T-helper 1 cell treated with Interleukin-12 subunit alpha and Interleukin-12 subunit beta and Interleukin-4 antibody, amounts not matched to agents 30 μg/mL and 1 μg/mL, for 36 hours (primary cell): ENCODE data around the gene TMEM242.
A peak's percentile ranks its signal among the peaks of the same experiment; 100 is the strongest.

Source experiments
- H3K27ac Mint-ChIP-seq: one replicate; pipeline ENCODE4 v1.8.0; 2021; ENCODE audit warnings: mild to moderate bottlenecking, mixed read lengths
- H3K27me3 Mint-ChIP-seq: one replicate; pipeline ENCODE4 v1.8.0; 2021; ENCODE audit warnings: low read depth, mixed read lengths
- H3K36me3 Mint-ChIP-seq: one replicate; pipeline ENCODE4 v1.8.0; 2021; ENCODE audit warnings: low read depth, mixed read lengths
- H3K4me1 Mint-ChIP-seq: one replicate; pipeline ENCODE4 v1.8.0; 2021; ENCODE audit warnings: low read depth, mixed read lengths
- H3K4me3 Mint-ChIP-seq: one replicate; pipeline ENCODE4 v1.8.0; 2021; ENCODE audit warnings: mild to moderate bottlenecking, moderate library complexity, mixed read lengths
- H3K9me3 Mint-ChIP-seq: one replicate; pipeline ENCODE4 v1.8.0; 2021; ENCODE audit warnings: mixed read lengths

TMEM242 gene

DNA sequence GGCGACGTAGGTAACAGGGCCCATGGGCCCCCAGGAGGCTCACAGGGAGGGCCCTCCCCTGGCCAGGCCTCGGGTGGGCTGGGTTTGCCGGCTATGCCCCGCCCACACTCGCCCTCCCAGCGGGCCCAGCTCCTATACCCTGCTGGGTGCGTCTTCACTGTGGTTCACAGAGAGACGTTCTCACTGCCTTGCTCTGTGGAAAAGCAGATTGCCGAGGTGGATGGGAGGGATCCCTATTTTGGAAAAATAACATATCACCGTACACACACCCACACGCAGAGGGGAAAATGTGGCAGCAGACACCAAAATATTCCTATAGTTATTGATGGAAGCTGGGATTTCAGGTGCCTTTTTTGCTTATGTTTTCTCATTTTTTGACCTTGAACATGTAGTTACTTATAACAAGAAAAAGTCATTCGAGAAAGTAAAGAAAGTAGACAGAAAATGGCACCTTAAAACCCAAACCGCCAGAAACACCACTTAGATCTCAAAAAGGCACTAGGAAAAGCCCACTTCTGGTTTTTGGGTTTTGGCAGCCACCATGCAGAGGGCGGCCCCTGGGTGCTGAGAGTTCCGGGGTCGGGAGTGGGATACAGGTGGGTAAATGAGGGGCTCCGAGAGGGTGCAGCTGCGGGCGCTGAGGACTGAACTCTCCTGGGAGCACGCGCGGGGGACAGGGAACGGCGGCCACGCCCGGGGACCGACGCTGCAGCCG lies 49.4 kb downstream of the TMEM242 start:
- peaks cover 4% of the 10 kb centered on the region for H3K4me1 Mint-ChIP-seq
- peak overlapping the region; percentile 86 for H3K4me3 Mint-ChIP-seq
- peak overlapping the region; percentile 86 for H3K27ac Mint-ChIP-seq
- H3K36me3 Mint-ChIP-seq, result peaks cover 4% of the 10 kb centered on the region
- H3K27me3 Mint-ChIP-seq, result peaks cover 13% of the 10 kb centered on the region
- H3K9me3 Mint-ChIP-seq, result peaks cover 10% of the 10 kb centered on the region

- Mint-ChIP-seq H3K9me3 (peaks cover 10% of the 10 kb centered on the region), H3K4me1 (peaks cover 4% of the 10 kb centered on the region), H3K4me3 (peak overlapping the region; percentile 47), H3K27ac (no peak overlapping the region), H3K36me3 (peaks cover 4% of the 10 kb centered on the region), H3K27me3 (peaks cover 13% of the 10 kb centered on the region)
These were observed 50.2 kb downstream of the TMEM242 start for GRCh38 chr6:157272866-157273755.

GRCh38 chr6:157272372-157272771 lies 50.9 kb downstream of the TMEM242 start:
- Mint-ChIP-seq H3K27ac (no peak overlapping the region), H3K4me3 (no peak overlapping the region)

DNA sequence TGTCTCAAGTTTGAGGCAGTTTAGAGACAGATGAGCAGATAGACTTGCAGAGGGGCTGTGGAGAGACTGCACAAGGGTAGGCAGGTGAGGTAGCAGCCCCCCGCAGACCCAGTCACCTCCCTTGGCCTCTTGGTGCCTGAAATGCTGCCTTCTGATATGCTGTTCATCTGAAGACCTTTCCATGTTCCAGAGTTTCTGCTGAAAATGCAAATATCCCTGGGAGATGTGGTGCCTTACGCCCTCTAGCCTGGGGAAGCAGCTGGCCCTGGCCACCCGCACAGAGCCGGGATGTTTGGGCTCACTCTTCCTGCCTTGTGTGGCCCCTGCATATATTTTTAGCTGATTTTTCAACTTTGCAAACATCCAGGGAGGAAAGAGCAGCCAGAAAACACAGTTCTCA lies 51.4 kb downstream of the TMEM242 start:
- H3K9me3 Mint-ChIP-seq, result peaks cover 10% of the 10 kb centered on the region
- peaks cover 4% of the 10 kb centered on the region for H3K27me3 Mint-ChIP-seq
- peaks cover 4% of the 10 kb centered on the region for H3K4me1 Mint-ChIP-seq
- peaks cover 4% of the 10 kb centered on the region for H3K36me3 Mint-ChIP-seq
- H3K27ac Mint-ChIP-seq, result no peak overlapping the region
- no peak overlapping the region for H3K4me3 Mint-ChIP-seq

More at GRCh38 chr6:157272372-157272771, 50.9 kb downstream of the TMEM242 start:
- peaks cover 10% of the 10 kb centered on the region for H3K9me3 Mint-ChIP-seq
- peaks cover 8% of the 10 kb centered on the region for H3K27me3 Mint-ChIP-seq
- H3K36me3 Mint-ChIP-seq, result peaks cover 4% of the 10 kb centered on the region
- peaks cover 4% of the 10 kb centered on the region for H3K4me1 Mint-ChIP-seq

DNA sequence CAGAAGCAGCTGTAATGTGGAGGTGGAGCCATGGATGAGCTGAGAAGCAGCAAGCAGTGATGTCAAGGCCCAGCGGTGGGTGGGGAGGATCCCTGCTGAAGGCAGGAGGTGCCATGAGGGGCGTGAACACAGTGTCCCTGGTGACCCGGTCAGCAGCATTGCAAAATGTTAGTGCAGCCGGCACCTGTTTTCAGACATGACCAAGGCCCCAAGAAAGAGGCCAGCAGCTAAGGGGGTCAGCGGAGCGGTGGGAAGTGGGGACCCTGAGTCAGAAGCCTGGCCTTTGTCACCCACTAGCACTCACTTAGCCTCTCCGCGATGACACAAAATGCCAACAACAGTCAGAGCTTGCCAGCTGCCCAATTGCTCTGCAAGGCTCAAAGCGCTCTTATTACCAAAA lies 51.9 kb downstream of the TMEM242 start:
- Mint-ChIP-seq H3K27me3 (no peaks in the 10 kb centered on the region), H3K4me3 (no peak overlapping the region), H3K27ac (no peak overlapping the region), H3K4me1 (peaks cover 4% of the 10 kb centered on the region), H3K9me3 (peaks cover 10% of the 10 kb centered on the region), H3K36me3 (peaks cover 4% of the 10 kb centered on the region)

- Mint-ChIP-seq H3K4me1 (peaks cover 4% of the 10 kb centered on the region), H3K27me3 (no peaks in the 10 kb centered on the region), H3K4me3 (no peak overlapping the region), H3K9me3 (peaks cover 10% of the 10 kb centered on the region), H3K27ac (no peak overlapping the region), H3K36me3 (peaks cover 4% of the 10 kb centered on the region)
These were observed 52.4 kb downstream of the TMEM242 start for GRCh38 chr6:157270916-157271315.

GRCh38 chr6:157270308-157270707 lies 53.0 kb downstream of the TMEM242 start:
- no peak overlapping the region for H3K27ac Mint-ChIP-seq
- H3K36me3 Mint-ChIP-seq, result peaks cover 4% of the 10 kb centered on the region
- H3K9me3 Mint-ChIP-seq, result peaks cover 10% of the 10 kb centered on the region
- H3K4me1 Mint-ChIP-seq, result peaks cover 4% of the 10 kb centered on the region
- no peak overlapping the region for H3K4me3 Mint-ChIP-seq
- H3K27me3 Mint-ChIP-seq, result no peaks in the 10 kb centered on the region

DNA sequence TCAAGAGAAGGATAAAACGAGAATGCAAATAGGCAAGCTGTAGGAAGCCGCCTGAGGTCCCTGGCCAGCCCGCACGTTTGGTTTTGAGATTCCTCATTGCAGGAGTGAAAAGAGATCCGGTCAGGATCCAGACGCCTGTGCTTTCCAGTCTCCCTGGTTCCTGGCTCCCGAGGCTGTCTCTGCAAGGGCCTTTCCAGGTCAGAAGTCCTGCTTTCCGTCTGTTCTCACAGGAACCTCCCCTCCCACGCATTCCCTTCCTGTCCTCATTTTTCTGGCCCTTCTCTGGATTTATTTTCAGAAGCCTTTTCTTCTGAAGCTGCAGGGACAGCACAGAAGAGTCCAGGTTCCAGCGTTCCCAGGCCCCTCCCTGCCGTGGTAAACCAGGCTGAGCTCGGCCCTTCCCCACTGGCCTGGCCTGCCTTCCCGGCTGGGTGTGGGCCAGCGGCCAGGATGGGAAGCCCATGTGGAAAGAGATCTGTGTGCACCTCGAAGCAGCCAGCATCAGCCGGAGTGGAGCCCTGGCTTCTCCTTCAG lies 54.0 kb downstream of the TMEM242 start:
- peaks cover 10% of the 10 kb centered on the region for H3K9me3 Mint-ChIP-seq
- H3K4me1 Mint-ChIP-seq, result peaks cover 4% of the 10 kb centered on the region
- H3K36me3 Mint-ChIP-seq, result peaks cover 4% of the 10 kb centered on the region
- H3K27ac Mint-ChIP-seq, result no peak overlapping the region
- H3K4me3 Mint-ChIP-seq, result no peak overlapping the region
- no peaks in the 10 kb centered on the region for H3K27me3 Mint-ChIP-seq

DNA sequence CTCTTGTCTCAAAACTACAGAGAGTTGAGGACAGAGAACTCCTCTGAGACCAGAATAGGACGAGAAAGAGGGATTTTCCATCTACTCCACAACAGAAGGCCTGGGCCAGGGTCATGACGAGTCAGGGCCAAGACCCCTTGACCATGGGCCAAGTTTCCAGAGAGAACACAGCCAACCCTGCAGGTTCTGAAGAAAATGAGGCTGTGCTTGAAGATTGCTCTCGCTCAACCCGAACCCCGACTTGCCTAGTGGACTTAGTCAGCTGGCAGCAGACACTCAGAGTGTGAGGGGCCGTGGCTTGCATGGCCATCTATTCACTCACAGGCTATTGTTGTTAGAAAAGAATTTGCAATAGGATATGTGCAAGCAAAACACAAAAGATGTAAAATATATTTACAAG lies 54.5 kb downstream of the TMEM242 start:
- H3K36me3 Mint-ChIP-seq, result peaks cover 4% of the 10 kb centered on the region
- no peak overlapping the region for H3K27ac Mint-ChIP-seq
- peaks cover 1% of the 10 kb centered on the region for H3K4me1 Mint-ChIP-seq
- H3K9me3 Mint-ChIP-seq, result peaks cover 10% of the 10 kb centered on the region
- H3K27me3 Mint-ChIP-seq, result no peaks in the 10 kb centered on the region
- no peak overlapping the region for H3K4me3 Mint-ChIP-seq

GRCh38 chr6:157268396-157268795 lies 54.9 kb downstream of the TMEM242 start:
- H3K4me3 Mint-ChIP-seq, result no peak overlapping the region
- H3K9me3 Mint-ChIP-seq, result peaks cover 10% of the 10 kb centered on the region
- no peaks in the 10 kb centered on the region for H3K4me1 Mint-ChIP-seq
- peaks cover 4% of the 10 kb centered on the region for H3K36me3 Mint-ChIP-seq
- H3K27ac Mint-ChIP-seq, result no peak overlapping the region
- H3K27me3 Mint-ChIP-seq, result no peaks in the 10 kb centered on the region

- H3K9me3 Mint-ChIP-seq, result peaks cover 10% of the 10 kb centered on the region
These were observed 55.7 kb downstream of the TMEM242 start for GRCh38 chr6:157267654-157268053.

DNA sequence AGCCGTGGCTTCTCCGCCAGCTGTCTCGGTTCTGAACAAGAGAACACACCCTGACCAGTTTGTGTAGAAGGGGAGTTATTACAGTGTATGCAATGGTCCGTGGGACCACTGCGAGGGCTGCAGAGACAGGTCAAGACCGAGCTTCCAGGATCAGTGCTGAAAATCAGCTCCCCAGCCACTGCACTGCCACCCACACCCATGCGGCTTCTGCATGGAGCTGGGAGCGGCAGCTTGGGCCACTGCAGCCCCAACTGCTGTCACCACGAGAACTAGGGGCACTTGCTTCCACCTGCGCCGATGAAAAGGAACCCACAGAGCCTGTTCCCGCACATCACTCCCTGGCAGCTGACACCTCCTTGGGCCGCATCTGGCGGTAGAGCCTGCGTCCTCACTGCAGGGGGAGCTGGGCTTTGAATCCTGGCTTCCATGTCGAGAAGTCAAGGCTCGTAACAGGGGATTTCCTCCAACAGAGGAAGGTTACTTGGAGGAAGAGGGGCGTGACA lies 56.2 kb downstream of the TMEM242 start:
- Mint-ChIP-seq H3K36me3 (peaks cover 4% of the 10 kb centered on the region), H3K27ac (no peak overlapping the region), H3K4me3 (no peak overlapping the region), H3K4me1 (no peaks in the 10 kb centered on the region), H3K27me3 (no peaks in the 10 kb centered on the region), H3K9me3 (peaks cover 10% of the 10 kb centered on the region)

More at GRCh38 chr6:157267654-157268053, 55.7 kb downstream of the TMEM242 start:
- Mint-ChIP-seq H3K4me1 (no peaks in the 10 kb centered on the region), H3K27me3 (no peaks in the 10 kb centered on the region), H3K36me3 (peaks cover 4% of the 10 kb centered on the region), H3K4me3 (no peak overlapping the region), H3K27ac (no peak overlapping the region)

- peaks cover 4% of the 10 kb centered on the region for H3K36me3 Mint-ChIP-seq
- no peaks in the 10 kb centered on the region for H3K27me3 Mint-ChIP-seq
- peaks cover 10% of the 10 kb centered on the region for H3K9me3 Mint-ChIP-seq
- H3K27ac Mint-ChIP-seq, result no peak overlapping the region
- H3K4me3 Mint-ChIP-seq, result no peak overlapping the region
- H3K4me1 Mint-ChIP-seq, result no peaks in the 10 kb centered on the region
These were observed 56.8 kb downstream of the TMEM242 start for GRCh38 chr6:157266274-157267101.

- Mint-ChIP-seq H3K9me3 (peaks cover 9% of the 10 kb centered on the region), H3K4me3 (no peak overlapping the region), H3K27me3 (peaks cover 1% of the 10 kb centered on the region), H3K27ac (no peak overlapping the region), H3K4me1 (peaks cover 1% of the 10 kb centered on the region), H3K36me3 (peaks cover 4% of the 10 kb centered on the region)
These were observed 57.7 kb downstream of the TMEM242 start for GRCh38 chr6:157265635-157266034.
